Activated naive CD4-positive, alpha-beta T cell treated with Interleukin-2 at 50 U/mL for 16 hours (primary cell): ENCODE data around the gene FOXJ3.
A peak's percentile ranks its signal among the peaks of the same experiment; 100 is the strongest.

ENCODE experiments used
- DNase-seq: peaks from one replicate; pipeline ENCODE4 v3.0.0-alpha.2; 2020

Gene FOXJ3

GRCh38 chr1:42163536-42164503 is 171.2 kb downstream of the FOXJ3 start:
- DNase-seq, result no peak

GRCh38 chr1:42163114-42163513 is 171.9 kb downstream of the FOXJ3 start:
- no peak for DNase-seq

- no peak for DNase-seq
Measured at GRCh38 chr1:42162181-42162580, 172.9 kb downstream of the FOXJ3 start.

GRCh38 chr1:42158189-42158588 is 176.8 kb downstream of the FOXJ3 start:
- DNase-seq, result no peak

GRCh38 chr1:42157667-42158066 is 177.4 kb downstream of the FOXJ3 start:
- no peak for DNase-seq

GRCh38 chr1:42155362-42155761 is 179.7 kb downstream of the FOXJ3 start:
- no peak for DNase-seq

GRCh38 chr1:42154685-42155084 is 180.3 kb downstream of the FOXJ3 start:
- DNase-seq, result no peak

- DNase-seq, result no peak
Measured at GRCh38 chr1:42153624-42154023, 181.4 kb downstream of the FOXJ3 start.

- DNase-seq, result no peak
Measured at GRCh38 chr1:42152907-42153600, 182.0 kb downstream of the FOXJ3 start, which contains the start of gene GUCA2B. Gene GUCA2B (plus strand): TSS chr1:42153410. CDS start chr1:42153451, 41 bp downstream.

GRCh38 chr1:42152119-42152518 is 182.9 kb downstream of the FOXJ3 start:
- no peak for DNase-seq

GRCh38 chr1:42150651-42151050 is 184.4 kb downstream of the FOXJ3 start:
- DNase-seq, result no peak

- no peak for DNase-seq
Measured at GRCh38 chr1:42148166-42148565, 186.9 kb downstream of the FOXJ3 start.

- DNase-seq, result peak; percentile 73
Measured at GRCh38 chr1:42146626-42147320, 188.3 kb downstream of the FOXJ3 start.

GRCh38 chr1:42145764-42146625 is 189.0 kb downstream of the FOXJ3 start:
- DNase-seq, result no peak

GRCh38 chr1:42145389-42145716 is 189.7 kb downstream of the FOXJ3 start:
- DNase-seq, result no peak

GRCh38 chr1:42144711-42145388 is 190.2 kb downstream of the FOXJ3 start:
- DNase-seq, result no peak

- no peak for DNase-seq
Measured at GRCh38 chr1:42143896-42144710, 190.9 kb downstream of the FOXJ3 start.

GRCh38 chr1:42142894-42143675 is 191.9 kb downstream of the FOXJ3 start:
- no peak for DNase-seq

GRCh38 chr1:42141978-42142377 is 193.1 kb downstream of the FOXJ3 start:
- no peak for DNase-seq

- no peak for DNase-seq
Measured at GRCh38 chr1:42140191-42140590, 194.8 kb downstream of the FOXJ3 start.
